HepG2 (cell line): Measurements from ENCODE around the gene ATN1. TPM values are rescaled to one million over a fixed set of nuclear protein-coding genes. Genes with fewer than 3 reads are reported as not detected.

Experiments
- ATAC-seq: fragments of 200-7000 bp; cut with Tn5 transposase; 3 replicates; pipeline ENCODE4 v1.9.1; 2020; ENCODE audit warnings: mild to moderate bottlenecking, moderate library complexity
- BruUV-seq: library from RNA; stranded (reverse); fragments of 400-500 nt; replicated peaks from 2 replicates; lab custom pipeline; 2021; lab: Mats Ljungman, UMichigan
- CTCF ChIA-PET: fragments of 300-600 bp; formaldehyde crosslinking; extraction: SDS; loops from one replicate; lab custom pipeline; 2021; ENCODE audit warnings: low total read pairs, inconsistent platforms, low intra/inter-chr PET ratio; lab: Yijun Ruan, JAX
- POLR2A ChIA-PET: fragments of 350-600 bp; sonication (Branson Sonifier 250); formaldehyde crosslinking; loops from one replicate; lab custom pipeline; 2020; ENCODE audit warnings: antibody characterized with exemption, inconsistent platforms; lab: Yijun Ruan, JAX
- DNase-seq: peaks from one replicate; pipeline ENCODE4 v3.0.0-alpha.2; 2015; ENCODE audit warnings: low spot score
- FAIRE-seq: peaks from 3 replicates; lab custom pipeline; 2011; peaks lifted over from hg19 to GRCh38; lab: Jason Lieb, UNC
- H2AFZ ChIP-seq: one replicate; pipeline ENCODE4 v1.6.1; 2011; ENCODE audit warnings: low read length, inconsistent platforms
- H3K27ac ChIP-seq: fragments of 300-600 bp; 3 replicates; pipeline ENCODE4 v1.8.0; 2011; ENCODE audit warnings: mixed run types, mild to moderate bottlenecking, mixed read lengths, low read length, inconsistent platforms; ENCODE audit not compliant: insufficient read depth; ENCODE audit errors: extremely low read length
- H3K27me3 ChIP-seq, 2 experiments: fragments of 200-600 bp in 1 of 2; 2 replicates in 1 of 2; 3 replicates in 1 of 2; pipeline versions ENCODE4 v1.6.0 to v1.8.0; 2011; ENCODE audit warnings: low read length in 2 of 2, mild to moderate bottlenecking in 2 of 2, moderate library complexity in 2 of 2, inconsistent platforms in 1 of 2; ENCODE audit not compliant: insufficient read depth in 2 of 2, control insufficient read depth in 1 of 2
- H3K36me3 ChIP-seq, 2 experiments: fragments of 200-600 bp in 1 of 2; replicated peaks in 1 of 2; 2 replicates in 1 of 2; 3 replicates in 1 of 2; pipeline versions ENCODE4 v1.5.1 to v1.8.0; 2011; ENCODE audit warnings: low read length in 2 of 2, inconsistent platforms in 1 of 2; ENCODE audit not compliant: insufficient read depth in 2 of 2, control insufficient read depth in 1 of 2
- H3K4me1 ChIP-seq: 2 replicates; pipeline ENCODE4 v1.5.1; 2012; ENCODE audit warnings: low read length, inconsistent platforms; ENCODE audit not compliant: insufficient read depth
- H3K4me2 ChIP-seq: 2 replicates; pipeline ENCODE4 v1.6.0; 2011; ENCODE audit warnings: low read depth, low read length, inconsistent platforms
- H3K4me3 ChIP-seq, 3 experiments: fragments of 200-600 bp in 1 of 3; sonication (generic), shearing (Covaris generic) in 1 of 3; replicated peaks in 1 of 3; 2 replicates each; pipeline ENCODE4 v1.5.1; 2011 to 2016; ENCODE audit warnings: low read length in 3 of 3, inconsistent platforms in 2 of 3, low read depth in 2 of 3, mild to moderate bottlenecking in 2 of 3, control low read depth in 1 of 3, mixed read lengths in 1 of 3; ENCODE audit not compliant: insufficient read depth in 1 of 3
- H3K79me2 ChIP-seq: one replicate; pipeline ENCODE4 v1.6.1; 2011; ENCODE audit warnings: low read length, inconsistent platforms; ENCODE audit not compliant: insufficient read depth
- H3K9ac ChIP-seq: 2 replicates; pipeline ENCODE4 v1.6.0; 2011; ENCODE audit warnings: mild to moderate bottlenecking, low read depth, low read length, inconsistent platforms; ENCODE audit not compliant: insufficient read depth
- H3K9me3 ChIP-seq: 2 replicates; pipeline ENCODE4 v1.5.1; 2012; ENCODE audit warnings: mild to moderate bottlenecking, low read length
- H4K20me1 ChIP-seq: 2 replicates; pipeline ENCODE4 v1.6.0; 2011; ENCODE audit warnings: inconsistent platforms, mild to moderate bottlenecking, low read length, moderate library complexity; ENCODE audit not compliant: insufficient read depth
- FOXJ3 ChIP-seq: sonication (generic); formaldehyde crosslinking; IDR thresholded peaks from 2 replicates; pipeline ENCODE4 v1.4.0; 2020; ENCODE audit warnings: missing genetic modification reagents, mild to moderate bottlenecking, borderline replicate concordance
- HNF1B ChIP-seq: sonication (generic); formaldehyde crosslinking; IDR thresholded peaks from 2 replicates; pipeline ENCODE4 v1.5.1; 2020; ENCODE audit warnings: mild to moderate bottlenecking, moderate library complexity, missing genetic modification reagents
- KDM6A ChIP-seq: IDR thresholded peaks from 2 replicates; pipeline ENCODE4 v1.6.1; 2016; ENCODE audit warnings: low read depth
- NCOA2 ChIP-seq: sonication (generic); formaldehyde crosslinking; IDR thresholded peaks from 2 replicates; pipeline ENCODE4 v1.8.0; 2022; ENCODE audit warnings: inconsistent platforms
- NCOR1 ChIP-seq: fragments of 200-600 bp; sonication (generic); IDR thresholded peaks from 2 replicates; pipeline ENCODE4 v1.7.0; 2017; ENCODE audit warnings: antibody characterized with exemption, low read length, borderline replicate concordance
- POLR2AphosphoS5 ChIP-seq: IDR thresholded peaks from 2 replicates; pipeline ENCODE4 v1.6.1; 2012; ENCODE audit warnings: low read depth, low read length
- PRDM10 ChIP-seq: sonication (generic); formaldehyde crosslinking; IDR thresholded peaks from 2 replicates; pipeline ENCODE4 v1.4.0; 2020; ENCODE audit warnings: low read depth, missing genetic modification reagents
- SALL1 ChIP-seq: sonication (generic); formaldehyde crosslinking; IDR thresholded peaks from 2 replicates; pipeline ENCODE4 v1.8.0; 2022; ENCODE audit warnings: mild to moderate bottlenecking, missing genetic modification reagents
- SAP130 ChIP-seq: IDR thresholded peaks from 2 replicates; pipeline ENCODE4 v1.6.1; 2016; ENCODE audit warnings: low read depth
- SNRNP70 ChIP-seq: fragments of 200-400 bp; formaldehyde crosslinking; IDR thresholded peaks from 2 replicates; pipeline ENCODE4 v1.6.1; 2017; ENCODE audit warnings: mild to moderate bottlenecking, low read depth, low read length, moderate library complexity
- ZMYM3 ChIP-seq: sonication (generic); formaldehyde crosslinking; IDR thresholded peaks from 2 replicates; pipeline ENCODE4 v1.5.1; 2020; ENCODE audit warnings: mild to moderate bottlenecking, missing genetic modification reagents
- ZNF276 ChIP-seq: sonication (generic); formaldehyde crosslinking; IDR thresholded peaks from 2 replicates; pipeline ENCODE4 v1.4.0; 2020; ENCODE audit warnings: mild to moderate bottlenecking, low read depth, missing genetic modification reagents
- ZNF296 ChIP-seq: sonication (generic); formaldehyde crosslinking; conservative IDR thresholded peaks from 2 replicates; pipeline ENCODE4 v1.5.0; 2020; ENCODE audit warnings: mild to moderate bottlenecking, missing genetic modification reagents
- ZNF460 ChIP-seq: sonication (generic); formaldehyde crosslinking; IDR thresholded peaks from 2 replicates; pipeline ENCODE4 v1.5.1; 2020; ENCODE audit warnings: missing genetic modification reagents, mild to moderate bottlenecking, borderline replicate concordance
- ZNF788 ChIP-seq: sonication (generic); formaldehyde crosslinking; IDR thresholded peaks from 2 replicates; pipeline ENCODE4 v1.5.0; 2020; ENCODE audit warnings: mild to moderate bottlenecking, missing genetic modification reagents, borderline replicate concordance
- WGBS: methylation state at CpG from one replicate; pipeline ENCODE4 v1.1.6; 2017; ENCODE audit warnings: low lambda C conversion rate; 5-methylcytosine and 5-hydroxymethylcytosine counted together
- in situ Hi-C: cut with HindIII; loops from 2 replicates; pipeline ENCODE4 v1.10.0; 2017; ENCODE audit warnings: low pct_unique_long_range_greater_than_20kb; ENCODE audit not compliant: extremely low pct_ligation_motif_present
- intact Hi-C: fragments of 100-400 bp; cut with micrococcal nuclease; formaldehyde crosslinking; loops from one replicate; pipeline ENCODE4 v1.10.0; 2022; ENCODE audit not compliant: unreplicated experiment
- polyA plus RNA-seq, 8 experiments: library from polyadenylated mRNA; depleted of rRNA in 3 of 8; stranded (reverse) in 7 of 8; unstranded in 1 of 8; fragments of >200 nt; fragmentation: Illumina TruSeq in 4 of 8; extraction: Trizol in 4 of 8; gene quantifications; 2 replicates each; pipeline versions ENCODE4 v1.2.1 to v1.2.3, GENCODE V29; 2011 to 2016; ENCODE audit warnings: low read depth in 4 of 8, missing spikeins in 1 of 8, mixed read lengths in 1 of 8; ENCODE audit not compliant: insufficient read depth in 1 of 8
- total RNA-seq, 5 experiments: library from RNA; depleted of rRNA; stranded (reverse); fragments of >200 nt; fragmentation: Illumina TruSeq; extraction: Trizol; gene quantifications; 2 replicates each; pipeline ENCODE4 v1.2.3, GENCODE V29; 2016; ENCODE audit warnings: low read depth in 1 of 5
- TF ChIP-seq, protein P1 (sequence below): sonication (generic); formaldehyde crosslinking; IDR thresholded peaks from 2 replicates; pipeline ENCODE4 v1.5.0; 2020; ENCODE audit warnings: missing genetic modification reagents, mild to moderate bottlenecking, borderline replicate concordance

Gene ATN1
- total and polyA plus RNA-seq, 2 of the 13 experiments (the other 11 are each of a cell fraction or from before 2014, with no cell fraction given), result 2.1 to 8.6 TPM

GRCh38 chr12:6899837-6900519, 27.8 kb upstream of the ATN1 start:
- 28% methylated on average over 10 of the region's 10 CpGs for WGBS
- Histone ChIP-seq H3K9ac (peak overlapping the region; percentile 62), H3K27ac (peak overlapping the region; percentile 69), H3K4me3 (peak overlapping the region in 1 of 3 experiments; percentile 1; a peak in 1 of 6 replicates), H3K36me3 (no peaks in the 10 kb centered on the region), H2AFZ (no peak overlapping the region), H3K9me3 (no peaks in the 10 kb centered on the region), H3K4me1 (peaks cover 58% of the 10 kb centered on the region), H4K20me1 (no peaks in the 10 kb centered on the region), H3K79me2 (no peaks in the 10 kb centered on the region), H3K27me3 (no peaks in the 10 kb centered on the region), H3K4me2 (peak overlapping the region; percentile 40)
- FAIRE-seq, result peak; percentile 68
- CTCF ChIA-PET, result no interaction called here
- in situ Hi-C loops (no loop called here), intact Hi-C loops (no loop called here)
- DNase-seq, result peak; percentile 78
- ATAC-seq, result peak; percentile 70
- POLR2A ChIA-PET, result interaction anchor here (1.1 to 3.1 kb wide), 5 partner anchors 8 to 44 kb away, joined by 3 to 12 read pairs (median 9); partner anchors contain the start of genes C12orf57, RNU7-1 and TPI1
- BruUV-seq, result no TSS peak
- TF ChIP-seq, protein P1, sequence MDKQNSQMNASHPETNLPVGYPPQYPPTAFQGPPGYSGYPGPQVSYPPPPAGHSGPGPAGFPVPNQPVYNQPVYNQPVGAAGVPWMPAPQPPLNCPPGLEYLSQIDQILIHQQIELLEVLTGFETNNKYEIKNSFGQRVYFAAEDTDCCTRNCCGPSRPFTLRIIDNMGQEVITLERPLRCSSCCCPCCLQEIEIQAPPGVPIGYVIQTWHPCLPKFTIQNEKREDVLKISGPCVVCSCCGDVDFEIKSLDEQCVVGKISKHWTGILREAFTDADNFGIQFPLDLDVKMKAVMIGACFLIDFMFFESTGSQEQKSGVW, result no peak
- TF ChIP-seq NCOR1 (no peak), FOXJ3 (CRISPR knock-in tag) (0 out of 2 replicates have a peak, but pooled peaks have one; percentile 26), HNF1B (CRISPR knock-in tag) (no peak), ZMYM3 (CRISPR knock-in tag) (no peak), KDM6A (CRISPR knock-in tag) (no peak), ZNF460 (CRISPR knock-in tag) (no peak), SALL1 (CRISPR knock-in tag) (0 out of 2 replicates have a peak, but pooled peaks have one; percentile 10), ZNF788 (CRISPR knock-in tag) (no peak), NCOA2 (no peak), ZNF296 (CRISPR knock-in tag) (no peak), POLR2AphosphoS5 (0 out of 2 replicates have a peak, but pooled peaks have one; percentile 21), PRDM10 (CRISPR knock-in tag) (no peak), SNRNP70 (no peak), ZNF276 (CRISPR knock-in tag) (no peak), SAP130 (CRISPR knock-in tag) (peak; percentile 82)
